Activated naive CD8-positive, alpha-beta T cell (primary cell): ENCODE measurements around the gene FAM131A.
"Not testable (repeated sequence)": the region's sequence is repeated elsewhere in the genome, so short reads cannot be mapped to it uniquely, and the experiment has no call there.

Source experiments
- H3K27ac Mint-ChIP-seq: one replicate; pipeline ENCODE4 v1.8.0; 2021; ENCODE audit warnings: mixed read lengths
- H3K27me3 Mint-ChIP-seq: one replicate; pipeline ENCODE4 v1.8.0; 2021; ENCODE audit warnings: mixed read lengths
- H3K36me3 Mint-ChIP-seq: one replicate; pipeline ENCODE4 v1.8.0; 2021; ENCODE audit warnings: mixed read lengths
- H3K4me1 Mint-ChIP-seq: one replicate; pipeline ENCODE4 v1.8.0; 2021; ENCODE audit warnings: low read depth, mixed read lengths
- H3K4me3 Mint-ChIP-seq: one replicate; pipeline ENCODE4 v1.8.0; 2021; ENCODE audit warnings: mild to moderate bottlenecking, mixed read lengths
- H3K9me3 Mint-ChIP-seq: one replicate; pipeline ENCODE4 v1.8.0; 2021; ENCODE audit warnings: low read depth, mixed read lengths

Gene FAM131A

DNA sequence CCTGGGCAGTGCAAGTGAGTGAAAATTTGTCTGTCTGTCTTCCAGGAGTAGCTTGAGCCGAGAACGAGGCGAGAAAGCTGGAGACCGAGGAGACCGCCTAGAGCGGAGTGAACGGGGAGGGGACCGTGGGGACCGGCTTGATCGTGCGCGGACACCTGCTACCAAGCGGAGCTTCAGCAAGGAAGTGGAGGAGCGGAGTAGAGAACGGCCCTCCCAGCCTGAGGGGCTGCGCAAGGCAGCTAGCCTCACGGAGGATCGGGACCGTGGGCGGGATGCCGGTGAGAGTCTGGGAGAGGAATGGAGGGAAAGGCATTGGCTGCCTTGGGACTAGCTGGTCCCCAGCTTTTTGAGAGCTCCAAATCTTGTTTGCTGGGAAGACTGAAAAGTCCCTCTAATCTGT lies 10.2 kb upstream of the FAM131A start:
- Mint-ChIP-seq H3K4me1 (peaks cover 18% of the 10 kb centered on the region), H3K36me3 (peaks cover 13% of the 10 kb centered on the region), H3K27ac (peak overlapping the region; percentile 72), H3K4me3 (no peak overlapping the region), H3K9me3 (no peaks in the 10 kb centered on the region), H3K27me3 (no peaks in the 10 kb centered on the region)

- Mint-ChIP-seq H3K4me3 (no peak overlapping the region), H3K36me3 (peaks cover 8% of the 10 kb centered on the region), H3K4me1 (peaks cover 31% of the 10 kb centered on the region), H3K27ac (no peak overlapping the region), H3K27me3 (no peaks in the 10 kb centered on the region), H3K9me3 (no peaks in the 10 kb centered on the region)
Measured at GRCh38 chr3:184328516-184328915, 8.9 kb upstream of the FAM131A start.

DNA sequence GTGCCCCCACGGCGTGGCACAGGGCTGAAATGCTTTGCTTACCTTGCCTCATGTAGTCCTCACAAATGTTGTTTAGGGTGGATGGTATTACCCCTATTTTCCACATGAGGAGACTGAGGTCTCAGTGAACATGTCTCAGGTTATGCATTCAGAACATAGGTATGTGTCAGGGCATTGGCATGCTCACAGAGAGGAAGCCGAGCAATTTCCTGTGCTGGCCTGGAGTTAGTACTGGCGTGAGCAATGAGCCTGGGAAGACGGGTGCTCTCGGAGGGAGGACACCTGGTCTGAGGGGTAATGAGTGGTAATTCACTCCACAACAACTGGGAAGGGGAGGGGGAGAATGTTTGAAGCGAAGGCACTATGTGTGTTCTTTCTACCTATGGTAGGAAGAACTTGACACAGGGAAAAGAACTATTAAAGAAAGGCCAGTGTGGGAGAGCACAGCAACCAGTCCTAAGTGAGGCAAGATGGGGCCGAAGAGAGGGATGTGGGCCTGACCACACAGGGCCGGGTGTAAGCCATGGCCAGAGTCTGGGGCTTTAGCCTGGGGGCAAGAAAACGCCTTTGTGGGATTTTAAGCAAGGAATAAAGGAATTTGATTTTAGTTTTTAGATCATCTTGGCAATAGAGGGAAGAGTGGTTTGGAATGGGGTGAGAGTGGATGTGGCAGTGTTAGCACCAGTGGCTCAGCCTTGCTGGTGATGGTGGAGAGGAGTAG lies 4.9 kb upstream of the FAM131A start:
- Mint-ChIP-seq H3K4me3 (peak overlapping the region; percentile 7), H3K27ac (peak overlapping the region; percentile 96), H3K27me3 (no peaks in the 10 kb centered on the region), H3K36me3 (peaks cover 7% of the 10 kb centered on the region), H3K9me3 (no peaks in the 10 kb centered on the region), H3K4me1 (peaks cover 44% of the 10 kb centered on the region)

DNA sequence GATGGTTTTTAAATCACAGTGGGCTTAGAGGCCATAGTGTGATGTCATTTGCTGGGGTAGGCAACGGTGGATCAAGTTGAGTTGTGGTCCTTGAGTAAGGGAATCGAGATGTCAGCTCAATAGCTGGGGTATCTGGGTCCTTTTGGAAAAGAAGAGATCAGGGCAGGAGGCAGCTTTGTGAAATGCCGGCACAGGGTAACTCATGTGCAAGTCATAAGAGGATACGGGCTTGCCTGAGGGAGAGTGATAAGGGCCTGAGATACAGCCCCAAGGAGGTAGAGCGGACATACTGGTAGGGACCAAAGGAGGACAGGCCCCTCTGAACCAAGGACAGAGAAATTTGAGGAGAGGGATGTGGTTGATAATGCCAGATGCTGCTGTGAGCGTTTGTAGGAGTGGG lies 4.2 kb upstream of the FAM131A start:
- Mint-ChIP-seq H3K4me3 (peak overlapping the region; percentile 80), H3K27me3 (no peaks in the 10 kb centered on the region), H3K4me1 (peaks cover 50% of the 10 kb centered on the region), H3K9me3 (no peaks in the 10 kb centered on the region), H3K36me3 (peaks cover 9% of the 10 kb centered on the region), H3K27ac (peak overlapping the region; percentile 96)

DNA sequence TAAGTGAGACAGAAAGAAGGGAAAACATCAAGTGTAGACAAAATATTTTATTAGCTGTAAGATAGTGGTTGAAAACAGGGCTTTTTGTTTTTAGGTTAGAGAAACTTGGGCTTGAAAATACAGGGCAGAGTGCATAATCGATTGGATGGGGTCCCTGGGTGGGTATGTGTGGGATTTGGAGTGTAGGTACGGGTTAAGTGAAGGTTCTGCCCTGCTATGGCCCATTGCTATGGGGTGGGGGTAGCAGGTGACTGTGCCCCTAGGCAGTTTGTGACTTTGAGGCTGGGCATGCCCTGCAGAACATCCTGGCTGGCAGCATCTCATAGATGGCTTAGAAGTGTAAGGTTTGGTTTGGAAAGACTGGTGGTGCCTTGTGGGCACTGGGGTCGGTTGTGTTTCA lies 3.7 kb upstream of the FAM131A start:
- H3K4me1 Mint-ChIP-seq, result peaks cover 52% of the 10 kb centered on the region
- H3K9me3 Mint-ChIP-seq, result no peaks in the 10 kb centered on the region
- H3K36me3 Mint-ChIP-seq, result peaks cover 7% of the 10 kb centered on the region
- no peaks in the 10 kb centered on the region for H3K27me3 Mint-ChIP-seq
- H3K27ac Mint-ChIP-seq, result peak overlapping the region; percentile 96
- H3K4me3 Mint-ChIP-seq, result peak overlapping the region; percentile 80

DNA sequence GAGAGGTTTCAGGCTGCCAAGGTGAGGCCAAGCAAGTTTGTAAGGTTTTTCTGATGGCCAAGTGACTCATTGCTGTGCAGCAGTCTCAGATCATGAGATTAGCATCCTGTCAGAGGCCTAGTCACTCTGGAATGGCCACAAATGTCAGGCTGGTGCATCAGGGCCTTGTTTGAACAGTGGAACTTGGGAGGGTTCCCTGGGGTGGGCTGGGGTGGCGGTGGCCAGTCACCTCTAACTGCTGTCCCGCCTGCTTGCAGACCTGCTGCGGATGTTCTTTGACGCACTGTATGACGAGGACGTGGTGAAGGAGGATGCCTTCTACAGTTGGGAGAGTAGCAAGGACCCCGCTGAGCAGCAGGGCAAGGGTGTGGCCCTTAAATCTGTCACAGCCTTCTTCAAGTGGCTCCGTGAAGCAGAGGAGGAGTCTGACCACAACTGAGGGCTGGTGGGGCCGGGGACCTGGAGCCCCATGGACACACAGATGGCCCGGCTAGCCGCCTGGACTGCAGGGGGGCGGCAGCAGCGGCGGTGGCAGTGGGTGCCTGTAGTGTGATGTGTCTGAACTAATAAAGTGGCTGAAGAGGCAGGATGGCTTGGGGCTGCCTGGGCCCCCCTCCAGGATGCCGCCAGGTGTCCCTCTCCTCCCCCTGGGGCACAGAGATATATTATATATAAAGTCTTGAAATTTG lies 2.8 kb upstream of the FAM131A start:
- peaks cover 56% of the 10 kb centered on the region for H3K4me1 Mint-ChIP-seq
- H3K36me3 Mint-ChIP-seq, result peaks cover 4% of the 10 kb centered on the region
- H3K27ac Mint-ChIP-seq, result peak overlapping the region; percentile 96
- H3K9me3 Mint-ChIP-seq, result no peaks in the 10 kb centered on the region
- H3K4me3 Mint-ChIP-seq, result peak overlapping the region; percentile 80
- H3K27me3 Mint-ChIP-seq, result no peaks in the 10 kb centered on the region

- Mint-ChIP-seq H3K9me3 (no peaks in the 10 kb centered on the region), H3K4me1 (peaks cover 56% of the 10 kb centered on the region), H3K27ac (peak overlapping the region; percentile 83), H3K36me3 (peaks cover 4% of the 10 kb centered on the region), H3K4me3 (peak overlapping the region; percentile 73), H3K27me3 (no peaks in the 10 kb centered on the region)
Measured at GRCh38 chr3:184335291-184335660, 2.1 kb upstream of the FAM131A start.

- Mint-ChIP-seq H3K4me3 (peak overlapping the region; percentile 92), H3K27ac (peak overlapping the region; percentile 86), H3K27me3 (no peaks in the 10 kb centered on the region), H3K9me3 (no peaks in the 10 kb centered on the region), H3K4me1 (peaks cover 56% of the 10 kb centered on the region), H3K36me3 (peaks cover 4% of the 10 kb centered on the region)
Measured at GRCh38 chr3:184335661-184336546, 1.5 kb upstream of the FAM131A start.

- Mint-ChIP-seq H3K27ac (peak overlapping the region; percentile 86), H3K27me3 (no peaks in the 10 kb centered on the region), H3K4me1 (peaks cover 56% of the 10 kb centered on the region), H3K36me3 (peaks cover 4% of the 10 kb centered on the region), H3K9me3 (no peaks in the 10 kb centered on the region), H3K4me3 (peak overlapping the region; percentile 92)
Measured at GRCh38 chr3:184336547-184337398, 627 bp upstream of the FAM131A start.

DNA sequence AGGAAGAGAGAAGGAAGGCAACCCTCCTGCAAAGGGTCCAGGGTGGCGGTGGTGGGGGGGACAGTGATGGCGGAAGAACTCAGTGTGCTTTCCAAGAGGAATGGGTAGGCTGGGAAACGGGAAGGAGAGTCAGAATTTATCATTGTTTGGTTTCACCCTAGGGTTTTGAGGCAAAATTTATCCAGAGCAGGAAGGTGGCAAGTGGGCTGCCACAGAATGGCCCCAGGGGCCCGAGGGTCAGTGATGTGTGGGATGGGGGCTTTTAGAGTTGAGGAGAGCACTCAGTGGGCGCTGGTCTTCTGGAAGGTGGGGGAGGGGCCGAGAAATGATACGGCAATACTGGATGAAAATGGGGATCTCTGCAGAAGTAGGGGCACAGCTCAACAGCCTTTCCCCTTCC lies 581 bp downstream of the FAM131A start:
- H3K9me3 Mint-ChIP-seq, result no peaks in the 10 kb centered on the region
- H3K27ac Mint-ChIP-seq, result peak overlapping the region; percentile 64
- H3K27me3 Mint-ChIP-seq, result no peaks in the 10 kb centered on the region
- H3K36me3 Mint-ChIP-seq, result peaks cover 7% of the 10 kb centered on the region
- H3K4me3 Mint-ChIP-seq, result peak overlapping the region; percentile 51
- H3K4me1 Mint-ChIP-seq, result peaks cover 46% of the 10 kb centered on the region

DNA sequence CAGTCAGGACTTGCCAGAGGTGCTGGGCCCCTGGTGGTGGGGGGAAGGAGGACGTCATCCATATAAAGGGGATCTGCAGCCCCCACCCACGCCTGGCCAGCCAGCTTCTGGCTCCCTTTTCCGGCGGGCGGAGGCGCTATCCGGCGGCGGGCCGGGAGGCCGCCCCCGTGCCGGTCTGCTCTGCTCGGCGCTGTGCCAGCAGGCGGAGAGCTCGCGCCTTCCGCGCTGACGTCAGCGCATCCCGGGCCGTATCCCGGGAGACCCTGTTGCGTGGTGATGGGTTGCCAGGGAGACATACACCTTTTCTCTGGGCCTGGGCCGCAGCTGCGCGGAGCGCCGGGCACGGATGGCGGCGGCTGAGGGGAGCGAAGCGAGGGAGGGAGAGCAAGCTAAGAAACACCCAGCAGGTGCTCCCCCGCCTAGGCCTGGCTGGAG lies 1.1 kb downstream of the FAM131A start:
- Mint-ChIP-seq H3K9me3 (no peaks in the 10 kb centered on the region), H3K4me3 (no peak overlapping the region), H3K4me1 (peaks cover 41% of the 10 kb centered on the region), H3K36me3 (peaks cover 7% of the 10 kb centered on the region), H3K27ac (no peak overlapping the region), H3K27me3 (no peaks in the 10 kb centered on the region)

GRCh38 chr3:184339001-184339400 lies 1.6 kb downstream of the FAM131A start:
- Mint-ChIP-seq H3K4me3 (no peak overlapping the region), H3K27me3 (no peaks in the 10 kb centered on the region), H3K36me3 (peaks cover 7% of the 10 kb centered on the region), H3K9me3 (no peaks in the 10 kb centered on the region), H3K27ac (no peak overlapping the region), H3K4me1 (peaks cover 36% of the 10 kb centered on the region)

- not testable (repeated sequence) for H3K27me3 Mint-ChIP-seq, H3K27ac Mint-ChIP-seq, H3K36me3 Mint-ChIP-seq, H3K9me3 Mint-ChIP-seq, H3K4me3 Mint-ChIP-seq
- peaks cover 30% of the 10 kb centered on the region for H3K4me1 Mint-ChIP-seq
Measured at GRCh38 chr3:184339451-184340135, 2.2 kb downstream of the FAM131A start.

GRCh38 chr3:184341925-184342324 lies 4.5 kb downstream of the FAM131A start:
- no peak overlapping the region for H3K27ac Mint-ChIP-seq
- H3K4me3 Mint-ChIP-seq, result no peak overlapping the region
- peaks cover 18% of the 10 kb centered on the region for H3K4me1 Mint-ChIP-seq
- H3K27me3 Mint-ChIP-seq, result no peaks in the 10 kb centered on the region
- H3K9me3 Mint-ChIP-seq, result no peaks in the 10 kb centered on the region
- peaks cover 10% of the 10 kb centered on the region for H3K36me3 Mint-ChIP-seq
